SU-DHL-6 (cell line): ENCODE data around the gene CDH13.

ENCODE experiments used
- H2AFZ ChIP-seq: fragments of 200-600 bp; sonication (generic); 2 replicates; pipeline ENCODE4 v1.6.1; 2014; ENCODE audit warnings: low read depth, mild to moderate bottlenecking, moderate library complexity, mixed read lengths, antibody characterized with exemption, low read length; ENCODE audit not compliant: severe bottlenecking
- H3F3A ChIP-seq: fragments of 200-600 bp; shearing (Covaris generic); 2 replicates; pipeline ENCODE4 v1.6.0; 2016; ENCODE audit warnings: antibody characterized with exemption, mild to moderate bottlenecking; ENCODE audit not compliant: insufficient read depth
- H3K27ac ChIP-seq: fragments of 200-600 bp; sonication (generic); 2 replicates; pipeline ENCODE4 v1.5.1; 2016; ENCODE audit warnings: low read depth, mild to moderate bottlenecking, low read length, moderate library complexity, mixed read lengths
- H3K27me3 ChIP-seq: fragments of 200-600 bp; sonication (generic), shearing (Covaris generic); 2 replicates; pipeline ENCODE4 v1.6.0; 2014; ENCODE audit warnings: mild to moderate bottlenecking, low read length
- H3K36me3 ChIP-seq: fragments of 200-600 bp; sonication (generic); 2 replicates; pipeline ENCODE4 v1.6.1; 2014; ENCODE audit warnings: mild to moderate bottlenecking, low read length, mixed read lengths
- H3K4me2 ChIP-seq: fragments of 300-600, 200-600 bp; shearing (Covaris generic), sonication (generic); 2 replicates; pipeline ENCODE4 v1.6.0; 2014; ENCODE audit warnings: low read length, low read depth, mild to moderate bottlenecking; ENCODE audit not compliant: poor library complexity, severe bottlenecking
- H3K4me3 ChIP-seq: fragments of 200-600 bp; sonication (generic); 2 replicates; pipeline ENCODE4 v1.5.1; 2014; ENCODE audit warnings: antibody characterized with exemption, low read length, mild to moderate bottlenecking, mixed read lengths; ENCODE audit not compliant: insufficient read depth, poor library complexity, severe bottlenecking
- H3K79me2 ChIP-seq: fragments of 200-600 bp; sonication (generic); 2 replicates; pipeline ENCODE4 v1.6.1; 2014; ENCODE audit warnings: mild to moderate bottlenecking, low read length, moderate library complexity; ENCODE audit not compliant: insufficient read depth
- H3K9ac ChIP-seq: fragments of 200-600 bp; sonication (generic); 2 replicates; pipeline ENCODE4 v1.7.0; 2014; ENCODE audit warnings: mild to moderate bottlenecking, low read length
- H3K9me2 ChIP-seq: fragments of 200-600 bp; sonication (generic); replicated peaks from 2 replicates; pipeline ENCODE4 v1.6.1; 2014; ENCODE audit warnings: low read length; ENCODE audit not compliant: insufficient read depth
- H3K9me3 ChIP-seq: fragments of 200-600 bp; sonication (generic); 2 replicates; pipeline ENCODE4 v1.6.1; 2014; ENCODE audit warnings: low read length, mixed read lengths; ENCODE audit not compliant: insufficient read depth
- H4K20me1 ChIP-seq: fragments of 200-600 bp; sonication (generic); 2 replicates; pipeline ENCODE4 v1.6.1; 2014; ENCODE audit warnings: low read depth, mild to moderate bottlenecking, antibody characterized with exemption, low read length, moderate library complexity, mixed read lengths
- CTCF ChIP-seq: fragments of 200-600 bp; sonication (generic); IDR thresholded peaks from one replicate; pipeline ENCODE4 v1.5.1; 2017; ENCODE audit warnings: antibody characterized with exemption, mild to moderate bottlenecking, low read length, moderate library complexity; ENCODE audit not compliant: insufficient read depth, poor library complexity, severe bottlenecking
- EZH2phosphoT487 ChIP-seq: fragments of 200-600 bp; sonication (generic), shearing (Covaris generic); conservative IDR thresholded peaks from 2 replicates; pipeline ENCODE4 v1.6.1; 2018; ENCODE audit warnings: mild to moderate bottlenecking, antibody characterized with exemption, low read length, moderate library complexity, mixed read lengths

CDH13 gene

GRCh38 chr16:83231729-83232128 is 605.0 kb downstream of the CDH13 start:
- H3K27me3 ChIP-seq, result no peaks in the 10 kb centered on the region
- H2AFZ ChIP-seq, result no peak overlapping the region
- H3K9me2 ChIP-seq, result no peaks in the 10 kb centered on the region
- H4K20me1 ChIP-seq, result no peaks in the 10 kb centered on the region
- TF ChIP-seq EZH2phosphoT487, result no peak
- no peak for TF ChIP-seq CTCF
- no peaks in the 10 kb centered on the region for H3F3A ChIP-seq
- no peak overlapping the region for H3K27ac ChIP-seq
- H3K36me3 ChIP-seq, result no peaks in the 10 kb centered on the region
- H3K9me3 ChIP-seq, result no peaks in the 10 kb centered on the region
- no peak overlapping the region for H3K4me3 ChIP-seq
- H3K79me2 ChIP-seq, result no peaks in the 10 kb centered on the region
- no peak overlapping the region for H3K4me2 ChIP-seq
- no peak overlapping the region for H3K9ac ChIP-seq

- Histone ChIP-seq H3K4me3 (no peak overlapping the region), H3K9ac (no peak overlapping the region), H3K9me2 (no peaks in the 10 kb centered on the region), H3K4me2 (no peak overlapping the region), H3K36me3 (no peaks in the 10 kb centered on the region), H3F3A (no peaks in the 10 kb centered on the region), H3K27ac (no peak overlapping the region), H3K9me3 (no peaks in the 10 kb centered on the region), H4K20me1 (no peaks in the 10 kb centered on the region), H2AFZ (no peak overlapping the region), H3K27me3 (no peaks in the 10 kb centered on the region), H3K79me2 (no peaks in the 10 kb centered on the region)
- TF ChIP-seq CTCF (no peak), EZH2phosphoT487 (no peak)
Observed at GRCh38 chr16:83233153-83233552, 606.4 kb downstream of the CDH13 start.

GRCh38 chr16:83238949-83239691 is 612.4 kb downstream of the CDH13 start:
- Histone ChIP-seq H3K4me2 (no peak overlapping the region), H3K27ac (no peak overlapping the region), H2AFZ (no peak overlapping the region), H3K4me3 (no peak overlapping the region), H3F3A (no peaks in the 10 kb centered on the region), H3K27me3 (no peaks in the 10 kb centered on the region), H3K9me2 (no peaks in the 10 kb centered on the region), H4K20me1 (no peaks in the 10 kb centered on the region), H3K9ac (no peak overlapping the region), H3K36me3 (no peaks in the 10 kb centered on the region), H3K79me2 (no peaks in the 10 kb centered on the region), H3K9me3 (no peaks in the 10 kb centered on the region)
- TF ChIP-seq EZH2phosphoT487 (no peak), CTCF (no peak)
